ENCODE measurements around the gene XPR1. TPM values are rescaled to one million over a fixed set of nuclear protein-coding genes. Genes with fewer than 3 reads are reported as not detected.

XPR1 gene
- total RNA-seq, 1 donor from 2014 or later: 37.9 TPM

DNA sequence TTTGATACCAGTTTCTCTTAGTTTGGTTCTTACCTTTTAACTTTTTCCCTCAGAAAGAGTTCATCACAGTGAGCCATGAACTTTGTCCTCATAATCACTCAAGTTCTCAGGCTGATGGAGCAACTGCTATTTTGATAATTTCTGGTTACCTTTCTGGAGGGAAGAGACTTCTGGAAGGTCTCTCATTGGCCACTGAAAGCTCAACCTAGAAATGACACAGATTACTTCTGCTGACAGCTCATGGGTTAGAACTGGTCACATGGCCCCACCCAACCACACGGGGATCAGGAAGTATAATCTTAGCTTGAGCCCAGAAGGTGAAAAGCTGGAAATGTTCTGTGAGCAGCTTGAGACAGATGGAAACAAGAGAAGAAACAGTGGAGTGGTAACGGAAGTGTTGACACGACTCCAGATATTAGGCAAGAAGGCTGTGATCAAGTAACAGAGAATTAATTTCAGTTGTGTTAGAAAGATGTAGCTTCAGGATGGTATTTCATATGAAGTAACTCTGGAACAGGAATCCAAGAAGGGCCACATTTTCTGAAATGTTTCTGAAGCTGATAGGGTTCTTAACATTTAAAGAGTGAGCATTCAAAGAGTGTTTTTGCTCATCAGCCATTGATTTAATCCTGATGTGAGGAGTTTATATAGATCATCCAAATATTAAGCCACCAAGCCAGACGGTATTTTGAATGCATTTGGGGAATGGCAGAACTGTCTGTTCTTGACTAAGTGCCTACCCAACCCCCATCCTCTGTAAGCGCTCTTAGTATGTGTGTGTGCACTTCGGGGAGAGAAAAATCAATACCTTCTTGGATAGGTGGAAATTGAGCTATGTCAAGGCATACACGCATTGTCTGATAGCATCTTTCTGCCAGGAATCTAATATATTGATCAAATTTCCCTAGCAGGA is 21.9 kb upstream of the XPR1 start:
- Mint-ChIP-seq H3K27ac (no peak overlapping the region), H3K4me1 (peaks cover 29% of the 10 kb centered on the region), H3K27me3 (ENCODE audit: low read depth) (no peaks in the 10 kb centered on the region), H3K9me3 (no peaks in the 10 kb centered on the region), H3K36me3 (no peaks in the 10 kb centered on the region), H3K4me3 (no peak overlapping the region)
- TF ChIP-seq CTCF (IDR thresholded peaks at IDR 0.05; ENCODE audit: unreplicated experiment): no peak
- no peak for DNase-seq (ENCODE audit: low spot score in 2 of 2, unreplicated experiment in 2 of 2)

- H3K27ac Mint-ChIP-seq: no peak overlapping the region
- H3K4me3 Mint-ChIP-seq: no peak overlapping the region
- no peaks in the 10 kb centered on the region for H3K9me3 Mint-ChIP-seq
- no peak for DNase-seq (ENCODE audit: low spot score in 2 of 2, unreplicated experiment in 2 of 2)
- no peaks in the 10 kb centered on the region for H3K36me3 Mint-ChIP-seq
- no peaks in the 10 kb centered on the region for H3K27me3 Mint-ChIP-seq (ENCODE audit: low read depth)
- peaks cover 29% of the 10 kb centered on the region for H3K4me1 Mint-ChIP-seq
- TF ChIP-seq CTCF (IDR thresholded peaks at IDR 0.05; ENCODE audit: unreplicated experiment): no peak
These were observed 21.2 kb upstream of the XPR1 start for GRCh38 chr1:180610556-180611015.

DNA sequence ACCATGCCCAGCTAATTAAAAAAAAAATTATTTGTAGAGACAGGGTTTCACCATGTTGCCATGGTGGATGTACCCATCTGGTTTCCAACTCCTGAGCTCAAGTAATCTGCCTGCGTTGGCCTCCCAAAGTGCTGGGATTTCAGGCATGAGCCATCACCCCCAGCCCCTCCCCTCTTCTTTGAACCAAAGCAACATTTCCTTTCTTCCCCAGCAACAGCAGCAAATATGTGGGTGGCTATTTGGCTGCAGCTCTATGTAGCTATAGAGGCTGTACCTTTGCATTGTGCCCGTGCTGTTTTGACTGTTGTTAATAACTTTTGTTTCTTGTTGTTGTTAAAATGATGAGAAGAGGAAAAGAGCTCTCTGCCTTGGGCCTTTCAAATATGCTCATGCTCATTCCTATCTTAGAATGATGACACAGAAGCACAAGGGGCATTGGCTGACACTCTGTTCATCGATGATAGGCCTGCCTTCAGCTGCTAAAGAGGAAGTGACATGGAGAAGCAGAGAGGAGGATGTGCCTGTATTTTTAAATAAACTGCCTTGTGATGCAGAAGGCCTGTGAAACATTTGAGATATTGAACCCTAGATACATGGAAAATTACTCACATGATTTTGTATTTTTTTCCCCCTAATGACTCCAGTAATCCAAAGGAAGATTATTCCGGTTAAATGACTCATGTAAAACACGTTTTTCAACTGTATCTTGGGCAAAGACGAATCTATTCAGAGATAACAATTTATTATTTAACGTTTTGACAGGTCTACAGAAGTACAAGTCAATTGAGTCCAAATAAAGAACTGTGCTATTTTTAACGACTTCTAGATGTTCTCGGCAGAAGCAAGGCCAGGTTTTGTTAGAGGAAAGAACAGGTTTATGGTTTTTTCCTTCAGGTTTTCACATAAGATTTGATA is 20.5 kb upstream of the XPR1 start:
- no peaks in the 10 kb centered on the region for H3K27me3 Mint-ChIP-seq (ENCODE audit: low read depth)
- peaks cover 29% of the 10 kb centered on the region for H3K4me1 Mint-ChIP-seq
- H3K9me3 Mint-ChIP-seq: no peaks in the 10 kb centered on the region
- no peak overlapping the region for H3K4me3 Mint-ChIP-seq
- TF ChIP-seq CTCF (IDR thresholded peaks at IDR 0.05; ENCODE audit: unreplicated experiment): no peak
- H3K27ac Mint-ChIP-seq: peak overlapping the region; percentile 62
- DNase-seq (ENCODE audit: low spot score in 2 of 2, unreplicated experiment in 2 of 2): no peak
- H3K36me3 Mint-ChIP-seq: no peaks in the 10 kb centered on the region

GRCh38 chr1:180612632-180613031 is 19.2 kb upstream of the XPR1 start:
- no peak overlapping the region for H3K27ac Mint-ChIP-seq
- no peaks in the 10 kb centered on the region for H3K27me3 Mint-ChIP-seq (ENCODE audit: low read depth)
- no peak for TF ChIP-seq CTCF (IDR thresholded peaks at IDR 0.05; ENCODE audit: unreplicated experiment)
- no peaks in the 10 kb centered on the region for H3K9me3 Mint-ChIP-seq
- no peaks in the 10 kb centered on the region for H3K36me3 Mint-ChIP-seq
- no peak overlapping the region for H3K4me3 Mint-ChIP-seq
- no peak for DNase-seq (ENCODE audit: low spot score in 2 of 2, unreplicated experiment in 2 of 2)
- H3K4me1 Mint-ChIP-seq: peaks cover 29% of the 10 kb centered on the region

GRCh38 chr1:180614730-180615129 is 17.1 kb upstream of the XPR1 start:
- no peak for TF ChIP-seq CTCF (IDR thresholded peaks at IDR 0.05; ENCODE audit: unreplicated experiment)
- Mint-ChIP-seq H3K9me3 (no peaks in the 10 kb centered on the region), H3K27ac (peak overlapping the region; percentile 70), H3K4me3 (no peak overlapping the region), H3K36me3 (no peaks in the 10 kb centered on the region), H3K27me3 (ENCODE audit: low read depth) (no peaks in the 10 kb centered on the region), H3K4me1 (peaks cover 29% of the 10 kb centered on the region)
- DNase-seq (ENCODE audit: low spot score in 2 of 2, unreplicated experiment in 2 of 2): no peak
